Left kidney (tissue), 2 donors: ENCODE data around the gene GLB1L. TPM values are rescaled to one million over a fixed set of nuclear protein-coding genes. Genes with fewer than 3 reads are reported as not detected.

Source experiments
- DNase-seq: peaks from one replicate; pipeline ENCODE4 v3.0.0-alpha.2; 2013
- polyA plus RNA-seq: library from polyadenylated mRNA; unstranded; fragments of 120-200 nt; gene quantifications from one replicate; pipeline ENCODE4 v1.2.1, GENCODE V29; 2013; ENCODE audit not compliant: insufficient read length

Gene GLB1L
- polyA plus RNA-seq, 1 donor = 28.7 TPM

GRCh38 chr2:219225350-219225749 is 19.9 kb downstream of the GLB1L start:
- DNase-seq = no peak

DNA sequence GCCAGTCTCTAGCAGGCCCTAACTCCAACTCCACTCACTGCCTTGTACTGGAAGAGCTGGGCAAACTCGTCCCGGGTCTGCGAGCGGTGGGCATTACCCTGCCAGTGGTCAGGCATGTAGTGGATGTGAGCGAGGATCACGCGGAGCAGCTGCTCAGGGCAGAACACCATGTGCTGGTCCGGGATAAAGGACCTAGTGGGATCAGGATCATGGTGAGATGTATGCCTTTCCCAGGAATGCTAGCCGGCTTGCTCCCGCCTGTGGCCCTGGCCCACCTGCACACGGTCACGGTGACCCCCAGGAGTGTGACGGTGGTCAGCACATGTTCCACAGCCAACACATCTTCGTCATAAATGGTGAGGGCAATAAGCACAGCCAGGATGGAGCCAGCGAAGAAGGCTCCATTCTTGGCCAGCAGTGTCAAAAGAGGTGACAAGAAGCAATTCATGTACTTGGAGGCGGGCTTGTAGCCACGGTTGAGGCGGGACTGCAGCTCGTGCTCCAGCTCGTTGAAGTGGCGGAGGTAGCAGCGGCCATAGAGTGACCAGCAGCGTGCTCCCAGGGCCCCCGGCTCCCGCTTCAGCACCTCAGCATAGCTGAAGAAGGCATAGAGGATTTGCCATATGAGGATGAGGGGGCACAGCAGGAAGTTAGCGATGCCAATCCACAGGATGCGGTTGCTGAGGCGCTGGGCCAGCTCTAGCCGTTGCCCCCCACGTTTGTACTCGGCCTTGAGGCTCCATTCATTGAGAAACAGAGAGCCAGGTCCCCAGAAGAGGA is 21.2 kb downstream of the GLB1L start:
- DNase-seq = no peak

- DNase-seq = no peak
These were observed 23.2 kb downstream of the GLB1L start for GRCh38 chr2:219221957-219222518.

DNA sequence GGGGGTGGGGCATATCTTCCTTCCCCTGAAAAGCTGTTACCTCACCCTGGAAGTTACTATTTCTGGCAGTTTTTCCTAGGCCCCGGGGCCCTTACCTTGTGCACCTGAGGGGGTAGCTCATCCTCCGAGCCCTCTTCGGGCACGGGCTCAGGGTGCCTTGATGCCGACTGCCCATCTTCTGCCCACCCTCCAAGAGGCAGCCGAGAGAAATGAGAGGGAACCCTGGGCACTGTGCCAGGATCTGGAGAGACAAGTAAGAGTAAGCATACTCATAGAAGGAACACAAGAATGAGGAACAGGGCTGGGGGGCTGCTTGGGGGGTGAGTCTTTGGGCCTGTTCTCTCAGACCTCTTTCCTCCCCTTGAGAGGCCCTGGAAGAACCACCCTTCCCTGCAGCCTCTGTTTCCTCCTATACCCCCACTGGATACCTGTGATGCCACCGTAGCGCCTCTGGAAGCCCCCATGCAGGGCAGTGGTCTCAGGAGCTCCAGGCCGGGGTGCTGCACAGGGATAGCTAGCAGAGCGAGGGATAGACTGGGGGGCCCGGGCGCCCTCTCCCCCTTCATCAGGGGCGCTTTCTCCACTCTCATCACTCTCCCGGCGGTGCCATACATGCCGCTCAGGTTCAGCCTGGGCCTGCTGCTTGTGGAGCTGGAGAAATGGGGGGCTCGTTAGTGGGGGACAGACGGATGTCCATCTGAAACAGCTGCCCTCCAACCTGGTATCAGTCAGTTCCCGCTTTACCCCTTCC is 24.4 kb downstream of the GLB1L start:
- DNase-seq = no peak

GRCh38 chr2:219219784-219220532 is 25.3 kb downstream of the GLB1L start:
- DNase-seq = no peak

DNA sequence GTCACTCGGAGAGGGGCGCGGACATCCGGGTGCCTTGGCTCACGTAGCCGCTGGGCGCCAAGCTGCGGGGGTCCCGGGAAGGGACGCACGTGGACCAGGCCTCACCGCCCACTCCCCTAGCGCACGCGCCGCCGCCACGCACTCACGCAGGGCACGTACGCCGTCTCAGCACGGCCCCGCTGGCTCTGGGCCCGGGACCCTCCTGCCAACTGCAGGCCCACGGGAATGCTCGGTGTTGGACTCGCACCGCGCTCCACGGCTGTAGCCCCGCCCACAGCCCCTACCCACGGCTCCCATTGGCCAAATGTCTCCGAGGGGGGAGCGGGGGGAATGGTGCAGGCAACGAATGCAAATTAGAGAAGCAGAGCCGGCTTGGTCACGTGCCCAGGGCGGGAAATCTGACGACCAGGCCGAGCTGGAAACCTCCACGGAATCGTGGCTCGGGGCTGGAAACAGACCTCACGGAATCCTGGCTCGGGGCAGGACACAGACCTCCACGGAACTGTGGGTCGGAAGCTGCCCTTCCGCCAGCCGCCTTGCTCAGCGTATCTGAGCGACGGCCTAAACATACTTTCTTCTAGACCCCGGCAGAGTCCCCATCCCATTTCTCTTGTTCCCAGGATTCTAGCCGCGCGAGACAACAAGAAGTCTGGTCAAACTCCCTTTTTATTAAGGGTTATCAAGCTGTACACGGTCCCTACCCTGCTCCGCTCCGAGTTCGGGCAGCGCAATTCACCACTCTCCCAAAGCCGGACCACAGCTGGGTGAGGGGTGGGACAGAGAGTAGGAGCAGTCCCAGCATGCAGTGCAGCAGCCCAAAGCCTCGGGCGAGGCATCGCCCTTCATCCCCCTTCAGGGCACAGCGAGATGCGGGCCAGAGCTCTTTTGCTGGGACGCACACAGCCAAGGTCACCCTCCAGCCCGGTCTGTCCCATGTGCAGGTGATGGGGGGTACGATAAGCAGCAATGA is 26.2 kb downstream of the GLB1L start, which contains the start of gene ABCB6:
Gene ABCB6 (minus strand): TSS at position 227 of the 970 bp plus-strand sequence. CDS start 285 bp downstream, outside the sequence.
- peak; percentile 95 for DNase-seq

- no peak for DNase-seq
These were observed 27.0 kb downstream of the GLB1L start for GRCh38 chr2:219218217-219218731.

DNA sequence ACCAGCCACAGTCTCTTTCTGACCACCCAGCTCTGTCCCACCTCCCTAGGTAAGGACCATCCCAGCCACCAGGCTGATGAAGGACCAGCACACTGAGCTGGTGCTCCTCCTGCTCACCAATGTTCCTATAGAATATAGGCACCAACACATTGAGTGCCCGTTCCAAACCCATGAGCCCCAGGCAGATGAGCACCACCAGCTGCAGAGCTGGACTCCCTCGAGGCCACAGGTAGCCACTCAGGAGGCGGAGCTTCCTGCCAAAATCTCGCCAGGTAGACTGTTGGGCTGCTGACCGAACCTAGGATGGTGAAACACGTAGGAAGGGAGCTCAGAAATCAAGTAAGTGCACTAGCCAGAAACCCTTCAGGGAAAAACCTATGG is 28.7 kb downstream of the GLB1L start:
- DNase-seq = no peak

- DNase-seq = no peak
These were observed 29.2 kb downstream of the GLB1L start for GRCh38 chr2:219215871-219216534.

GRCh38 chr2:219214786-219215185 is 30.5 kb downstream of the GLB1L start:
- DNase-seq = no peak

DNA sequence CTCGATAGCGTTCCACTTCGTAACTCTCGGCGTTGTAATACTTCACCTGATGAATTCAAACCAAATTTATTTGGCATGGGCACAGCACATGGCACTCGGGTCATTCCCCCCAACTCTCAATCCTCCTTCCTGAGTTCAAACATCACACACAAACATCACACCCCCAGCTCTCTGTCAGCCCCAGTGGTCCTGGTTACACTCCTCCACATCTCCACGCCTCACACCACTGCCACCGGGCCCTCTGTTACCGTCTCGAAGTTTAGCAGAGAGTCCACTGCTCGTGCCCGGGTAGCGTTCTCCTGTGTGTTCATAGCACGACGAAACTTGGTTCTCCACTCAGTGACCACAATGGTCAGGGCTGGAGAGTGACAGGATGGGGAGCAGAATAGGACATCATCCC is 31.1 kb downstream of the GLB1L start:
- DNase-seq = no peak

GRCh38 chr2:219213486-219214071 is 31.7 kb downstream of the GLB1L start:
- no peak for DNase-seq

DNA sequence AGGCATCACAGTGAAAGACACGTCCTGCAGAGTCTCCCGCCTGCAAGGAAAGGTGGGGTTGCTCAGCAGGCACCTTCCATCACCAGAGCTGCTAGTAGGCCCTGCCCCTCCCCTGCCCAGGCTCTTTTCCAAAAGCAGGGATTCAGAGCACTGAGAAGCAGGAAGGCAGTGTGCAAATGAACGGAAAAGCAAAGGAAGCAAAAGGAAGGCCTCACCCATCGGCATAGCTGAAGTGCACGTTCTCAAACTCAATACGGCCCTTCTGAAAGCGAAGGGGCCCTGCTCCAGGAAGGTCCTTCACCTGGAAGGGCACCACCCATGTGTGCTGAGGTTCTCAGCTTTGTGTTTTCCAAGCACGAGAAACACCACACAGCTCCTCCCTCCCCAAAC is 32.2 kb downstream of the GLB1L start:
- no peak for DNase-seq

GRCh38 chr2:219210886-219211362 is 34.3 kb downstream of the GLB1L start:
- DNase-seq = no peak

- no peak for DNase-seq
These were observed 34.9 kb downstream of the GLB1L start for GRCh38 chr2:219210196-219210885.

DNA sequence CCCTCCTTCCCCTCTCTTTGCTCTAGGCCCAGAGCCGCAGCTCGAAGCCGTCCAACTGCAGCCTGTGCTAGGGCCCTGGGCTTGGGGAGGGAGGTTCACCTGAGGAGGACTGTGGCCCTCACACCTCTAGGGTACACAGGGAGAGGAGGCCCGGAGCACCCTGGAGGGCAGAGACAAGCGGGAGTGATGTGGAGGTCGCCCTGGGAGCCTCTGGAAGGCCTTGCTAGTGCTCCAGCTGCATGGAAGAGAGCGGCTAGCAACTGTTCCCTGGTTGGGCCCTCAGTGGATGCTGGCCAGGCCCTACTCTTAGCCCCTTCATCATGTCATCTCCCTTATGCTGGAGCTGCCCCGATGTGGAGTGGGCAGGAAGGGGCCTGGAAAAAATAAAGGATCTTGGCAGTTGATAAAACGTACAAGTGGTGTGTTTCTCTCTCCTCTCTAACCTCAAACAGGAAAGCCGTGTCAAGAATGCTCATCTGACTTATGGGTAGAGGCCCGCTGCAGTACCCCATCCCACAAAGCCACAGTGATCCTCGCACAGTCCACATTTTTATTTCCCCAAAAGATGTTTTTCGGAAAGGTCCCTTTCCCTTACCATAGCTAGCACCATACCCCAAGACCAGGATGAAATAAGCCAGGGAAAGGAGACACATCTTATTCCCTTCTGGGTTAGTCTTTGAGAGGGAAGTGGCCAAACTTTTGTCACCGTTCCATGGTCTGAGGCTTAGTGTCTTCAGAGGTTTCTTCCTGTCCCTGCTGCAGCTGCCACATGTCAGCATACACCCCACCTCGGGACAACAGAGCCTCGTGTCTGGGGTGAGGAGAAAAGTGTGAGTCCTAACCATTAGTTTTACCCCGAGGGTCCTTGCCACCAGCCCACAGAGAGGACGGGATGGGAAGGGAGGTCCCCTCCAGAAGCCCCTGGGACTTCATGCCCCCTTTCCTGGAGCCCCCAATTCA is 35.7 kb downstream of the GLB1L start:
- no peak for DNase-seq

GRCh38 chr2:219207884-219208740 is 37.1 kb downstream of the GLB1L start:
- DNase-seq = no peak
